Gastrocnemius medialis (tissue), 4 donors: Measurements from ENCODE around the gene ZDHHC17. TPM values are rescaled to one million over a fixed set of nuclear protein-coding genes. Genes with fewer than 3 reads are reported as not detected.

ENCODE experiments used
- ATAC-seq, 2 donors: fragments of 150-250 bp; one replicate each; pipeline ENCODE4 v1.9.1; 2016
- DNase-seq, 2 donors: peaks; one replicate each; pipeline ENCODE4 v3.0.0-alpha.2; 2019
- H3K27ac ChIP-seq, 4 donors: fragments of 200-600 bp; sonication (generic); 1 replicate in 1 of 4; 2 replicates in 3 of 4; pipeline ENCODE4 v1.5.1; 2016 to 2018; ENCODE audit warnings: mild to moderate bottlenecking in 2 of 4, moderate library complexity in 1 of 4
- H3K27me3 ChIP-seq, 3 donors: fragments of 200-600 bp; sonication (generic) in 2 of 3; 1 replicate in 1 of 3; 2 replicates in 2 of 3; pipeline versions ENCODE4 v1.5.1 to v1.6.0; 2016 to 2019; ENCODE audit warnings: mild to moderate bottlenecking in 1 of 3, moderate library complexity in 1 of 3
- H3K36me3 ChIP-seq, 2 donors: fragments of 200-600 bp; sonication (generic) in 1 of 2; one replicate each; pipeline ENCODE4 v1.5.1; 2017 to 2018
- H3K4me1 ChIP-seq, 2 donors: fragments of 200-600 bp; sonication (generic) in 1 of 2; one replicate each; pipeline ENCODE4 v1.5.1; 2016 to 2017; ENCODE audit warnings: mild to moderate bottlenecking in 2 of 2
- H3K4me3 ChIP-seq, 4 donors: fragments of 200-600 bp; sonication (generic) in 3 of 4; 1 replicate in 1 of 4; 2 replicates in 3 of 4; pipeline ENCODE4 v1.5.1; 2016 to 2019; ENCODE audit warnings: mild to moderate bottlenecking in 2 of 4
- H3K9me3 ChIP-seq, 3 donors: fragments of 200-600 bp; sonication (generic) in 2 of 3; 1 replicate in 1 of 3; 2 replicates in 2 of 3; pipeline ENCODE4 v1.5.1; 2016 to 2019
- CTCF ChIP-seq, 5 experiments: fragments of 450-650 bp in 3 of 5; fragments of 200-600 bp in 2 of 5; sonication (generic) in 2 of 5; IDR thresholded peaks in 4 of 5; conservative IDR thresholded peaks in 1 of 5; 1 replicate in 4 of 5; 2 replicates in 1 of 5; pipeline ENCODE4 v1.5.1; 2016 to 2019; ENCODE audit warnings: antibody characterized with exemption in 5 of 5, mild to moderate bottlenecking in 3 of 5, moderate library complexity in 3 of 5
- POLR2A ChIP-seq, 2 donors: fragments of 450-650 bp; IDR thresholded peaks; one replicate each; pipeline ENCODE4 v1.6.1; 2017; ENCODE audit warnings: antibody characterized with exemption in 2 of 2, mild to moderate bottlenecking in 2 of 2, moderate library complexity in 2 of 2
- in situ Hi-C, 4 donors: fragments of 200-750 bp; cut with MboI; loops; one replicate each; pipeline versions ENCODE4 v1.15.0 to v1.8.0; 2017; ENCODE audit warnings: low sequenced_read_pairs in 4 of 4
- intact Hi-C: fragments of 100-400 bp; cut with DNase I; formaldehyde crosslinking; loops from one replicate; pipeline ENCODE4 v1.15.1; 2023; ENCODE audit warnings: low total_unique reads
- total RNA-seq, 4 donors: library from RNA; depleted of rRNA; stranded (reverse); fragments of >200 nt; gene quantifications; one replicate each; pipeline versions ENCODE4 v1.1.0 to v1.2.3, GENCODE V29; 2016

ZDHHC17 gene
- total RNA-seq, 4 donors from 2014 or later: 15.5 to 35.6 (median 19.3) TPM

GRCh38 chr12:76855271-76855670 is 91.4 kb downstream of the ZDHHC17 start:
- Histone ChIP-seq H3K9me3 (no peaks in the 10 kb centered on the region), H3K27ac (no peak overlapping the region), H3K4me1 (no peaks in the 10 kb centered on the region), H3K27me3 (no peaks in the 10 kb centered on the region), H3K4me3 (no peak overlapping the region), H3K36me3 (peaks cover 2 to 29% of the 10 kb centered on the region in 2 donors)
- no peak for DNase-seq
- in situ Hi-C loops (no loop called here), intact Hi-C loops (no loop called here)
- TF ChIP-seq CTCF (IDR thresholded peaks at IDR 0.05 in 4 of 5, conservative IDR thresholded peaks at IDR 0.05 in 1 of 5): no peak
- no peak for TF ChIP-seq POLR2A (IDR thresholded peaks at IDR 0.05)
- no peak for ATAC-seq

- in situ Hi-C loops: no loop called here
- H3K9me3 ChIP-seq: no peaks in the 10 kb centered on the region
- H3K4me3 ChIP-seq: no peak overlapping the region
- peaks cover 2 to 21% of the 10 kb centered on the region in 2 donors for H3K36me3 ChIP-seq
- TF ChIP-seq CTCF (IDR thresholded peaks at IDR 0.05 in 4 of 5, conservative IDR thresholded peaks at IDR 0.05 in 1 of 5): no peak
- no peak for TF ChIP-seq POLR2A (IDR thresholded peaks at IDR 0.05)
- ATAC-seq (no peak), DNase-seq (no peak)
- no peaks in the 10 kb centered on the region for H3K27me3 ChIP-seq
- intact Hi-C loops: no loop called here
- H3K4me1 ChIP-seq: no peaks in the 10 kb centered on the region
- no peak overlapping the region for H3K27ac ChIP-seq
These were observed 92.2 kb downstream of the ZDHHC17 start for GRCh38 chr12:76856018-76856644.

GRCh38 chr12:76859611-76860010 is 95.7 kb downstream of the ZDHHC17 start:
- TF ChIP-seq CTCF (IDR thresholded peaks at IDR 0.05 in 4 of 5, conservative IDR thresholded peaks at IDR 0.05 in 1 of 5) (no peak), POLR2A (IDR thresholded peaks at IDR 0.05) (no peak)
- Histone ChIP-seq H3K27ac (no peak overlapping the region), H3K36me3 (peaks cover 2 to 9% of the 10 kb centered on the region in 2 donors), H3K4me1 (no peaks in the 10 kb centered on the region), H3K4me3 (no peak overlapping the region), H3K27me3 (no peaks in the 10 kb centered on the region), H3K9me3 (no peaks in the 10 kb centered on the region)
- no peak for DNase-seq
- no peak for ATAC-seq
- intact Hi-C loops (no loop called here), in situ Hi-C loops (no loop called here)

- no peaks in the 10 kb centered on the region for H3K27me3 ChIP-seq
- DNase-seq: no peak
- H3K27ac ChIP-seq: no peak overlapping the region
- no peak overlapping the region for H3K4me3 ChIP-seq
- intact Hi-C loops (no loop called here), in situ Hi-C loops (no loop called here)
- no peak for ATAC-seq
- no peaks in the 10 kb centered on the region for H3K4me1 ChIP-seq
- H3K9me3 ChIP-seq: no peaks in the 10 kb centered on the region
- TF ChIP-seq POLR2A (IDR thresholded peaks at IDR 0.05) (no peak), CTCF (IDR thresholded peaks at IDR 0.05 in 4 of 5, conservative IDR thresholded peaks at IDR 0.05 in 1 of 5) (no peak)
- peaks cover 2 to 9% of the 10 kb centered on the region in 2 donors for H3K36me3 ChIP-seq
These were observed 96.3 kb downstream of the ZDHHC17 start for GRCh38 chr12:76860256-76860655.
